Liver (tissue), 9 donors: ENCODE measurements around the gene SMARCD2. TPM values are rescaled to one million over a fixed set of nuclear protein-coding genes. Genes with fewer than 3 reads are reported as not detected.

Experiments
- DNase-seq: peaks from one replicate; pipeline ENCODE4 v3.0.0-alpha.2; 2017; ENCODE audit warnings: low spot score
- H3K27ac ChIP-seq, 2 donors: one replicate each; pipeline ENCODE4 v1.7.0; 2013; ENCODE audit warnings: inconsistent platforms in 2 of 2, low read length in 2 of 2, control low read depth in 1 of 2, low read depth in 1 of 2, mild to moderate bottlenecking in 1 of 2
- H3K27me3 ChIP-seq, 4 donors: one replicate each; pipeline versions ENCODE4 v1.6.1 to v1.7.0; 2013; ENCODE audit warnings: low read length in 3 of 4, inconsistent platforms in 1 of 4, mild to moderate bottlenecking in 1 of 4, moderate library complexity in 1 of 4; ENCODE audit not compliant: control insufficient read depth in 4 of 4, insufficient read depth in 4 of 4
- H3K36me3 ChIP-seq, 4 donors: one replicate each; pipeline versions ENCODE4 v1.6.1 to v1.7.0; 2013; ENCODE audit warnings: low read length in 3 of 4, mild to moderate bottlenecking in 3 of 4, low read depth in 1 of 4, moderate library complexity in 1 of 4; ENCODE audit not compliant: control insufficient read depth in 4 of 4, insufficient read depth in 3 of 4
- H3K4me1 ChIP-seq, 4 donors: one replicate each; pipeline versions ENCODE4 v1.6.1 to v1.7.0; 2013; ENCODE audit warnings: low read length in 3 of 4, mild to moderate bottlenecking in 3 of 4, moderate library complexity in 1 of 4; ENCODE audit not compliant: control insufficient read depth in 4 of 4, insufficient read depth in 4 of 4
- H3K4me3 ChIP-seq, 3 donors: one replicate each; pipeline versions ENCODE4 v1.6.1 to v1.7.0; 2013; ENCODE audit warnings: low read length in 3 of 3, control low read depth in 1 of 3, low read depth in 1 of 3, mild to moderate bottlenecking in 1 of 3
- H3K9ac ChIP-seq, 2 donors: one replicate each; pipeline ENCODE4 v1.7.0; 2013; ENCODE audit warnings: low read length in 2 of 2, mild to moderate bottlenecking in 2 of 2, moderate library complexity in 2 of 2, control low read depth in 1 of 2, low read depth in 1 of 2
- H3K9me3 ChIP-seq, 4 donors: one replicate each; pipeline versions ENCODE4 v1.6.1 to v1.7.0; 2013; ENCODE audit warnings: low read length in 3 of 4; ENCODE audit not compliant: control insufficient read depth in 4 of 4
- EGR1 ChIP-seq, 2 donors: IDR thresholded peaks; 2 replicates each; pipeline ENCODE4 v1.6.1; 2016 to 2018; ENCODE audit warnings: antibody characterized with exemption in 2 of 2, low read depth in 2 of 2
- FOXA1 ChIP-seq: IDR thresholded peaks from 2 replicates; pipeline ENCODE4 v1.6.1; 2016; ENCODE audit warnings: antibody characterized with exemption
- FOXA2 ChIP-seq: IDR thresholded peaks from 2 replicates; pipeline ENCODE4 v1.6.1; 2016; ENCODE audit warnings: antibody characterized with exemption
- GABPA ChIP-seq, 2 donors: IDR thresholded peaks in 1 of 2; conservative IDR thresholded peaks in 1 of 2; 2 replicates each; pipeline ENCODE4 v1.6.1; 2016; ENCODE audit warnings: antibody characterized with exemption in 2 of 2, mild to moderate bottlenecking in 1 of 2, moderate library complexity in 1 of 2
- HNF4A ChIP-seq, 2 donors: conservative IDR thresholded peaks; 2 replicates each; pipeline ENCODE4 v1.6.1; 2016; ENCODE audit warnings: antibody characterized with exemption in 2 of 2, mild to moderate bottlenecking in 2 of 2
- HNF4G ChIP-seq: IDR thresholded peaks from 2 replicates; pipeline ENCODE4 v1.6.1; 2016; ENCODE audit warnings: antibody characterized with exemption
- JUND ChIP-seq, 2 donors: IDR thresholded peaks; 2 replicates each; pipeline ENCODE4 v1.6.1; 2016; ENCODE audit warnings: antibody characterized with exemption in 2 of 2
- NR2F2 ChIP-seq: IDR thresholded peaks from 2 replicates; pipeline ENCODE4 v1.6.1; 2016; ENCODE audit warnings: antibody characterized with exemption
- RAD21 ChIP-seq, 2 donors: IDR thresholded peaks; 2 replicates each; pipeline ENCODE4 v1.6.1; 2016; ENCODE audit warnings: antibody characterized with exemption in 2 of 2, mild to moderate bottlenecking in 2 of 2
- RXRA ChIP-seq, 2 donors: IDR thresholded peaks; 2 replicates each; pipeline ENCODE4 v1.6.1; 2017 to 2018; ENCODE audit warnings: antibody characterized with exemption in 2 of 2, mild to moderate bottlenecking in 1 of 2
- SP1 ChIP-seq: IDR thresholded peaks from 2 replicates; pipeline ENCODE4 v1.6.1; 2018; ENCODE audit warnings: antibody characterized with exemption, mild to moderate bottlenecking
- TAF1 ChIP-seq: conservative IDR thresholded peaks from 2 replicates; pipeline ENCODE4 v1.6.1; 2016; ENCODE audit warnings: antibody characterized with exemption, mild to moderate bottlenecking
- YY1 ChIP-seq: IDR thresholded peaks from 2 replicates; pipeline ENCODE4 v1.6.1; 2016; ENCODE audit warnings: antibody characterized with exemption, mild to moderate bottlenecking
- WGBS: extraction: QIAGEN DNeasy Blood & Tissue Kit; methylation state at CpG from one replicate; pipeline ENCODE4 v1.1.7; 2013; 5-methylcytosine and 5-hydroxymethylcytosine counted together
- polyA plus RNA-seq, 2 donors: library from polyadenylated mRNA; stranded (reverse) in 1 of 2; unstranded in 1 of 2; fragments of 200-250 nt in 1 of 2; fragments of >200 nt in 1 of 2; fragmentation: Nextera tagmentation in 1 of 2; extraction: Ambion mirVana in 1 of 2; gene quantifications; one replicate each; pipeline versions ENCODE4 v1.2.1 to v1.2.3, GENCODE V29; 2013 to 2015
- total RNA-seq, 2 donors: library from RNA; depleted of rRNA; stranded (reverse); fragments of >200 nt; gene quantifications; one replicate each; pipeline ENCODE4 v1.2.3, GENCODE V29; 2014
- TF ChIP-seq, protein P1 (sequence below): IDR thresholded peaks from 2 replicates; pipeline ENCODE4 v1.6.1; 2016; ENCODE audit warnings: antibody characterized with exemption, mild to moderate bottlenecking
- TF ChIP-seq, protein P2 (sequence below): fragments of 150-350 bp; IDR thresholded peaks from 2 replicates; pipeline ENCODE4 v1.5.1; 2017; ENCODE audit warnings: improper control_type of control experiment, low read depth, low read length; ENCODE audit not compliant: missing input control
- TF ChIP-seq, protein P3 (sequence below): IDR thresholded peaks from 2 replicates; pipeline ENCODE4 v1.6.1; 2016; ENCODE audit warnings: antibody characterized with exemption
- TF ChIP-seq, protein P4 (sequence below): IDR thresholded peaks from 2 replicates; pipeline ENCODE4 v1.6.1; 2016; ENCODE audit warnings: antibody characterized with exemption
- donor health status: healthy.
- donor health status: healthy.
- donor health status: healthy.
- donor health status: healthy.
- donor health status: healthy.

Gene SMARCD2
- total and polyA plus RNA-seq, 4 donors = 14.5 to 67.9 (median 39.4) TPM

DNA sequence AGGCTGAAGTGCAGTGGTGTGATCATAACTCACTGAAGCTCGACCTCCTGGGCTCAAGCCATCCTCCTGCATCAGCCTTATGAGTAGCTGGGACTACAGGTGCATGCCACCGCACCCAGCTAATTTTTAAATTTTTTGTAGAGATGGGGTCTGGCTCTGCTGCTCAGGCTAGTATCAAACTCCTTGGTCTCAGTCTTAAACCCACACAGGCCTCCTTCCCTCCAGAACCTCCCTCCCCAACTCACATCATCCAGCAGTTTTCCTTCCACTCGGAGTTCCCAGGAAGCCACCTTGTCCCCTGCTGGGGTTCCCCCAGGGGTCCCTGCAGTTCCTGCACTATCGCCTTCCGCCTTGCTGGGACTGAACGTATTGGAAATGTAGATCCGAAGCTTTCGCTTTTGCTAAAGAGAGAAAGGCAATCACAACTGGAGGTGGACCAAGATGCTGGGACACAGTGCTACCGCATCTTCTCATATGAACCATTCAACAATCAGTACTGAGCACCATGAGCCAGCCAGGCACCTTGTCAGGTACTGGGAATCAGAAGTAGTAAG, 7.2 kb downstream of the SMARCD2 start (continued):
- TF ChIP-seq, protein P1, sequence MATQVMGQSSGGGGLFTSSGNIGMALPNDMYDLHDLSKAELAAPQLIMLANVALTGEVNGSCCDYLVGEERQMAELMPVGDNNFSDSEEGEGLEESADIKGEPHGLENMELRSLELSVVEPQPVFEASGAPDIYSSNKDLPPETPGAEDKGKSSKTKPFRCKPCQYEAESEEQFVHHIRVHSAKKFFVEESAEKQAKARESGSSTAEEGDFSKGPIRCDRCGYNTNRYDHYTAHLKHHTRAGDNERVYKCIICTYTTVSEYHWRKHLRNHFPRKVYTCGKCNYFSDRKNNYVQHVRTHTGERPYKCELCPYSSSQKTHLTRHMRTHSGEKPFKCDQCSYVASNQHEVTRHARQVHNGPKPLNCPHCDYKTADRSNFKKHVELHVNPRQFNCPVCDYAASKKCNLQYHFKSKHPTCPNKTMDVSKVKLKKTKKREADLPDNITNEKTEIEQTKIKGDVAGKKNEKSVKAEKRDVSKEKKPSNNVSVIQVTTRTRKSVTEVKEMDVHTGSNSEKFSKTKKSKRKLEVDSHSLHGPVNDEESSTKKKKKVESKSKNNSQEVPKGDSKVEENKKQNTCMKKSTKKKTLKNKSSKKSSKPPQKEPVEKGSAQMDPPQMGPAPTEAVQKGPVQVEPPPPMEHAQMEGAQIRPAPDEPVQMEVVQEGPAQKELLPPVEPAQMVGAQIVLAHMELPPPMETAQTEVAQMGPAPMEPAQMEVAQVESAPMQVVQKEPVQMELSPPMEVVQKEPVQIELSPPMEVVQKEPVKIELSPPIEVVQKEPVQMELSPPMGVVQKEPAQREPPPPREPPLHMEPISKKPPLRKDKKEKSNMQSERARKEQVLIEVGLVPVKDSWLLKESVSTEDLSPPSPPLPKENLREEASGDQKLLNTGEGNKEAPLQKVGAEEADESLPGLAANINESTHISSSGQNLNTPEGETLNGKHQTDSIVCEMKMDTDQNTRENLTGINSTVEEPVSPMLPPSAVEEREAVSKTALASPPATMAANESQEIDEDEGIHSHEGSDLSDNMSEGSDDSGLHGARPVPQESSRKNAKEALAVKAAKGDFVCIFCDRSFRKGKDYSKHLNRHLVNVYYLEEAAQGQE = no peak
- TF ChIP-seq HNF4G (no peak), SP1 (no peak), NR2F2 (no peak), EGR1 (IDR thresholded peaks at IDR 0.05; ENCODE audit: low read depth in 2 of 2) (no peak)

DNA sequence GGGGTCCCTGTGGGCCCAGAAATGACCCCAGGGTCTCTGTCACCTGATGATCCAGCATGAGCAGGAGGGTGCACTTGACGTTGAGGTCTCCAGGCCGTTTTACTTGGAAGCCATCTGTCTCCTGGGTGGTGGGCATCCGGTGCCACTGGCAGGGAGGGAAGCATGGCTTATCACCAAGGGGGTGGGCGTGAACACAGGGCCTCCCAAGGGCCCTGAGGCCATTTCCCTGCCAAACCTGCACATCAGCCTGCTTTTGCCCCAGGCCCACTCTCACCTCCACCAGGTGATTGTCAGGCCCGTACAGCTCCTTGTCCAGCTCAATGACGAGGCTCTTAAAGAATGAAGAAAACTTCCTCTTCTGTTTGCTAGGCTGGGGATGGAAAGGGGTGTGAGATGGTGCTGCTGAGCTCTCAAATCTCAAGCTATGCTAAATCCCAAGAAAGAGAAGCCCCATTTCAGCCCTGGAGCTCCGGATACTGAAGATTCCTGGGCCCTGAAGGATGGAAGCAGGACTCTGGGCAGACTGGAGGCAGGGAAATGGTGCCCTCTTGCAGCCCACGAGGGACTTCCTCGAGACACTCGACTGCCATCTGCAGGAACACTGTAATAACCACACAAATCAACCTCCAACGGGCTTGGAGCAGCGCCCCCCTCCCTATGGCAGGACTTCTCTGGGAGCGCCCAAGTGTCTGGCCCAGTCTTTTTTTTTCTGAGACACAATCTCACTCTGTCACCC, 7.9 kb downstream of the SMARCD2 start:
- no peaks in the 10 kb centered on the region for H3K27me3 ChIP-seq
- no peak overlapping the region for H3K9ac ChIP-seq
- no peak for DNase-seq
- no peak for TF ChIP-seq RXRA (IDR thresholded peaks at IDR 0.05)
- no peak for TF ChIP-seq SP1
- no peak for TF ChIP-seq JUND (IDR thresholded peaks at IDR 0.05)
- TF ChIP-seq, protein P2, sequence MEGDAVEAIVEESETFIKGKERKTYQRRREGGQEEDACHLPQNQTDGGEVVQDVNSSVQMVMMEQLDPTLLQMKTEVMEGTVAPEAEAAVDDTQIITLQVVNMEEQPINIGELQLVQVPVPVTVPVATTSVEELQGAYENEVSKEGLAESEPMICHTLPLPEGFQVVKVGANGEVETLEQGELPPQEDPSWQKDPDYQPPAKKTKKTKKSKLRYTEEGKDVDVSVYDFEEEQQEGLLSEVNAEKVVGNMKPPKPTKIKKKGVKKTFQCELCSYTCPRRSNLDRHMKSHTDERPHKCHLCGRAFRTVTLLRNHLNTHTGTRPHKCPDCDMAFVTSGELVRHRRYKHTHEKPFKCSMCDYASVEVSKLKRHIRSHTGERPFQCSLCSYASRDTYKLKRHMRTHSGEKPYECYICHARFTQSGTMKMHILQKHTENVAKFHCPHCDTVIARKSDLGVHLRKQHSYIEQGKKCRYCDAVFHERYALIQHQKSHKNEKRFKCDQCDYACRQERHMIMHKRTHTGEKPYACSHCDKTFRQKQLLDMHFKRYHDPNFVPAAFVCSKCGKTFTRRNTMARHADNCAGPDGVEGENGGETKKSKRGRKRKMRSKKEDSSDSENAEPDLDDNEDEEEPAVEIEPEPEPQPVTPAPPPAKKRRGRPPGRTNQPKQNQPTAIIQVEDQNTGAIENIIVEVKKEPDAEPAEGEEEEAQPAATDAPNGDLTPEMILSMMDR = peak; percentile 36
- TF ChIP-seq, protein P3, sequence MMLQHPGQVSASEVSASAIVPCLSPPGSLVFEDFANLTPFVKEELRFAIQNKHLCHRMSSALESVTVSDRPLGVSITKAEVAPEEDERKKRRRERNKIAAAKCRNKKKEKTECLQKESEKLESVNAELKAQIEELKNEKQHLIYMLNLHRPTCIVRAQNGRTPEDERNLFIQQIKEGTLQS = no peak
- TF ChIP-seq HNF4G = no peak
- TF ChIP-seq EGR1 (IDR thresholded peaks at IDR 0.05; ENCODE audit: low read depth in 2 of 2) = no peak
- no peak for TF ChIP-seq YY1
- no peak for TF ChIP-seq HNF4A (conservative IDR thresholded peaks at IDR 0.05)
- no peak for TF ChIP-seq FOXA2
- TF ChIP-seq GABPA (IDR thresholded peaks at IDR 0.05 in 1 of 2, conservative IDR thresholded peaks at IDR 0.05 in 1 of 2) = no peak
- TF ChIP-seq RAD21 (IDR thresholded peaks at IDR 0.05) = peak; percentile 52 to 75
- TF ChIP-seq FOXA1 = no peak
- no peak for TF ChIP-seq TAF1
- TF ChIP-seq, protein P4, sequence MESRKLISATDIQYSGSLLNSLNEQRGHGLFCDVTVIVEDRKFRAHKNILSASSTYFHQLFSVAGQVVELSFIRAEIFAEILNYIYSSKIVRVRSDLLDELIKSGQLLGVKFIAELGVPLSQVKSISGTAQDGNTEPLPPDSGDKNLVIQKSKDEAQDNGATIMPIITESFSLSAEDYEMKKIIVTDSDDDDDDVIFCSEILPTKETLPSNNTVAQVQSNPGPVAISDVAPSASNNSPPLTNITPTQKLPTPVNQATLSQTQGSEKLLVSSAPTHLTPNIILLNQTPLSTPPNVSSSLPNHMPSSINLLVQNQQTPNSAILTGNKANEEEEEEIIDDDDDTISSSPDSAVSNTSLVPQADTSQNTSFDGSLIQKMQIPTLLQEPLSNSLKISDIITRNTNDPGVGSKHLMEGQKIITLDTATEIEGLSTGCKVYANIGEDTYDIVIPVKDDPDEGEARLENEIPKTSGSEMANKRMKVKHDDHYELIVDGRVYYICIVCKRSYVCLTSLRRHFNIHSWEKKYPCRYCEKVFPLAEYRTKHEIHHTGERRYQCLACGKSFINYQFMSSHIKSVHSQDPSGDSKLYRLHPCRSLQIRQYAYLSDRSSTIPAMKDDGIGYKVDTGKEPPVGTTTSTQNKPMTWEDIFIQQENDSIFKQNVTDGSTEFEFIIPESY = no peak
- no peak overlapping the region for H3K27ac ChIP-seq
- H3K9me3 ChIP-seq = no peaks in the 10 kb centered on the region
- WGBS = 49% methylated on average over 13 of the region's 13 CpGs
- no peak overlapping the region for H3K4me3 ChIP-seq
- peaks cover 27 to 64% (median 56%) of the 10 kb centered on the region in 4 donors for H3K36me3 ChIP-seq
- peaks cover 17 to 25% (median 23%) of the 10 kb centered on the region in 4 donors for H3K4me1 ChIP-seq
